Aorta (tissue), 5 donors: ENCODE results near the gene SPRR3. TPM values are rescaled to one million over a fixed set of nuclear protein-coding genes. Genes with fewer than 3 reads are reported as not detected.

Source experiments
- ATAC-seq: fragments of 200-7000 bp; cut with Tn5 transposase; one replicate; pipeline ENCODE4 v1.9.1; 2022; ENCODE audit warnings: moderate library complexity; ENCODE audit not compliant: low FRiP score
- DNase-seq, 2 donors: peaks; one replicate each; pipeline ENCODE4 v3.0.0-alpha.2; 2020
- H3K27ac ChIP-seq, 2 donors: one replicate each; pipeline ENCODE4 v1.5.1; 2013; ENCODE audit warnings: low read length in 2 of 2, mild to moderate bottlenecking in 2 of 2, moderate library complexity in 2 of 2, control low read depth in 1 of 2, inconsistent platforms in 1 of 2, low read depth in 1 of 2
- H3K27me3 ChIP-seq, 2 donors: one replicate each; pipeline ENCODE4 v1.6.1; 2013; ENCODE audit warnings: control low read depth in 1 of 2, low read length in 1 of 2, mild to moderate bottlenecking in 1 of 2, moderate library complexity in 1 of 2; ENCODE audit not compliant: insufficient read depth in 2 of 2, control insufficient read depth in 1 of 2
- H3K36me3 ChIP-seq, 2 donors: one replicate each; pipeline ENCODE4 v1.6.1; 2013; ENCODE audit warnings: control low read depth in 1 of 2, low read length in 1 of 2, mild to moderate bottlenecking in 1 of 2; ENCODE audit not compliant: insufficient read depth in 2 of 2, control insufficient read depth in 1 of 2
- H3K4me1 ChIP-seq, 2 donors: one replicate each; pipeline ENCODE4 v1.6.1; 2013; ENCODE audit warnings: low read length in 2 of 2, control low read depth in 1 of 2, mild to moderate bottlenecking in 1 of 2, moderate library complexity in 1 of 2; ENCODE audit not compliant: insufficient read depth in 2 of 2, control insufficient read depth in 1 of 2
- H3K4me3 ChIP-seq, 2 donors: one replicate each; pipeline ENCODE4 v1.5.1; 2013; ENCODE audit warnings: low read length in 2 of 2, control low read depth in 1 of 2, mild to moderate bottlenecking in 1 of 2
- H3K9me3 ChIP-seq: one replicate; pipeline ENCODE4 v1.6.1; 2013; ENCODE audit warnings: mild to moderate bottlenecking, low read length; ENCODE audit not compliant: control insufficient read depth
- WGBS, 2 donors: extraction: QIAGEN DNeasy Blood & Tissue Kit; methylation state at CpG; one replicate each; pipeline ENCODE4 v1.1.7; 2013; 5-methylcytosine and 5-hydroxymethylcytosine counted together
- intact Hi-C, 2 donors: fragments of 100-400 bp; cut with DNase I; formaldehyde crosslinking; loops; one replicate each; pipeline versions ENCODE4 v1.14.2 to v1.15.0; 2022
- polyA plus RNA-seq, 2 donors: library from polyadenylated mRNA; stranded (reverse); fragments of 200-250 nt; gene quantifications; one replicate each; pipeline ENCODE4 v1.2.3, GENCODE V29; 2013
- total RNA-seq, 2 donors: library from RNA; stranded (reverse); fragmentation: NEBNext Ultra II Directional; extraction: Animal tissue kit (Norgen Biotek cat#: 25700); gene quantifications; one replicate each; pipeline ENCODE4 v1.2.1, GENCODE V29; 2021
- donor health status: healthy with polysubstance abuse.
- donor health status: Bipolar disorder and iron deficiency.
- donor health status: DM: no; HTN: no; CAD: no.
- donor health status: DM: no; HTN: no; CAD: no.
- donor health status: DM: yes; HTN: yes; CAD: no.

The SPRR3 gene
- total and polyA plus RNA-seq, 4 donors, result 0.75 to 14.9 (median 8.2) TPM; not detected in 1

GRCh38 chr1:152977614-152978013 lies 23.9 kb upstream of the SPRR3 start:
- ATAC-seq, result no peak
- DNase-seq, result no peak
- intact Hi-C loops, result no loop called here

GRCh38 chr1:152980676-152981075 lies 20.9 kb upstream of the SPRR3 start:
- H3K27me3 ChIP-seq, result no peaks in the 10 kb centered on the region
- 44 to 68% methylated on average over 1 of the region's 1 CpG for WGBS, 2 donors
- intact Hi-C loops, result no loop called here
- H3K36me3 ChIP-seq, result no peaks in the 10 kb centered on the region
- ATAC-seq (no peak), DNase-seq (no peak)
- H3K4me1 ChIP-seq, result no peaks in the 10 kb centered on the region
- H3K9me3 ChIP-seq, result peaks cover 1% of the 10 kb centered on the region
- no peak overlapping the region for H3K27ac ChIP-seq
- no peak overlapping the region for H3K4me3 ChIP-seq

More at GRCh38 chr1:152977614-152978013, 23.9 kb upstream of the SPRR3 start:
- no peaks in the 10 kb centered on the region for H3K36me3 ChIP-seq
- no peaks in the 10 kb centered on the region for H3K4me1 ChIP-seq
- no peak overlapping the region for H3K27ac ChIP-seq
- H3K4me3 ChIP-seq, result no peak overlapping the region
- H3K27me3 ChIP-seq, result no peaks in the 10 kb centered on the region
- H3K9me3 ChIP-seq, result peaks cover 1% of the 10 kb centered on the region

- intact Hi-C loops, result no loop called here
- H3K9me3 ChIP-seq, result peaks cover 2% of the 10 kb centered on the region
- H3K4me3 ChIP-seq, result no peak overlapping the region
- 75 to 81% methylated on average over 6 of the region's 6 CpGs for WGBS, 2 donors
- no peak for DNase-seq
- no peak overlapping the region for H3K27ac ChIP-seq
- H3K36me3 ChIP-seq, result no peaks in the 10 kb centered on the region
- H3K27me3 ChIP-seq, result no peaks in the 10 kb centered on the region
- ATAC-seq, result no peak
- no peaks in the 10 kb centered on the region for H3K4me1 ChIP-seq
Measured at GRCh38 chr1:152981146-152981871, 20.2 kb upstream of the SPRR3 start.

- ATAC-seq, result no peak
- Histone ChIP-seq H3K9me3 (peaks cover 3% of the 10 kb centered on the region), H3K36me3 (no peaks in the 10 kb centered on the region), H3K27me3 (no peaks in the 10 kb centered on the region), H3K27ac (no peak overlapping the region), H3K4me1 (no peaks in the 10 kb centered on the region), H3K4me3 (no peak overlapping the region)
- intact Hi-C loops, result no loop called here
- 73 to 76% methylated on average over 4 of the region's 4 CpGs for WGBS, 2 donors
- no peak for DNase-seq
Measured at GRCh38 chr1:152982076-152982475, 19.5 kb upstream of the SPRR3 start.

- intact Hi-C loops, result no loop called here
- no peak overlapping the region for H3K4me3 ChIP-seq
- no peaks in the 10 kb centered on the region for H3K36me3 ChIP-seq
- no peak overlapping the region for H3K27ac ChIP-seq
- H3K27me3 ChIP-seq, result no peaks in the 10 kb centered on the region
- ATAC-seq, result no peak
- no peaks in the 10 kb centered on the region for H3K4me1 ChIP-seq
- no peak for DNase-seq
- H3K9me3 ChIP-seq, result peaks cover 3% of the 10 kb centered on the region
Measured at GRCh38 chr1:152983234-152983633, 18.3 kb upstream of the SPRR3 start.

GRCh38 chr1:152983743-152984142 lies 17.8 kb upstream of the SPRR3 start, which contains the start of gene SPRR1A:
TSS of gene SPRR1A (plus strand) at chr1:152984081. CDS start at chr1:152985231, 1,150 bp downstream.
- H3K4me1 ChIP-seq, result no peaks in the 10 kb centered on the region
- 49 to 57% methylated on average over 3 of the region's 3 CpGs for WGBS, 2 donors
- H3K27ac ChIP-seq, result no peak within 1 kb of the TSS
- H3K9me3 ChIP-seq, result peaks cover 3% of the 10 kb centered on the region
- H3K4me3 ChIP-seq, result no peak within 1 kb of the TSS
- DNase-seq (no peak), ATAC-seq (no peak)
- no peaks in the 10 kb centered on the region for H3K27me3 ChIP-seq
- H3K36me3 ChIP-seq, result no peaks in the 10 kb centered on the region
- intact Hi-C loops, result no loop called here

GRCh38 chr1:152986578-152986977 lies 15.0 kb upstream of the SPRR3 start:
- no peaks in the 10 kb centered on the region for H3K36me3 ChIP-seq
- WGBS, 2 donors, result 77 to 81% methylated on average over 2 of the region's 2 CpGs
- no peak overlapping the region for H3K27ac ChIP-seq
- H3K4me1 ChIP-seq, result no peaks in the 10 kb centered on the region
- H3K4me3 ChIP-seq, result no peak overlapping the region
- ATAC-seq (no peak), DNase-seq (no peak)
- intact Hi-C loops, result no loop called here
- H3K27me3 ChIP-seq, result no peaks in the 10 kb centered on the region
- peaks cover 3% of the 10 kb centered on the region for H3K9me3 ChIP-seq

GRCh38 chr1:152993186-152993585 lies 8.4 kb upstream of the SPRR3 start:
- Histone ChIP-seq H3K4me3 (no peak overlapping the region), H3K36me3 (no peaks in the 10 kb centered on the region), H3K9me3 (peaks cover 5% of the 10 kb centered on the region), H3K27ac (no peak overlapping the region), H3K27me3 (no peaks in the 10 kb centered on the region), H3K4me1 (no peaks in the 10 kb centered on the region)
- 72% methylated on average over 6 of the region's 6 CpGs for WGBS, 2 donors
- DNase-seq, result no peak
- ATAC-seq, result no peak
- intact Hi-C loops, result no loop called here

GRCh38 chr1:152995842-152996241 lies 5.7 kb upstream of the SPRR3 start:
- Histone ChIP-seq H3K27ac (no peak overlapping the region), H3K4me1 (no peaks in the 10 kb centered on the region), H3K9me3 (peaks cover 5% of the 10 kb centered on the region), H3K36me3 (no peaks in the 10 kb centered on the region), H3K27me3 (no peaks in the 10 kb centered on the region), H3K4me3 (no peak overlapping the region)
- WGBS, 2 donors, result 0 to 39% methylated on average over 1 of the region's 1 CpG
- intact Hi-C loops, result no loop called here
- DNase-seq (no peak), ATAC-seq (no peak)
